HCT116 (cell line): Measurements from ENCODE around the gene PRCD.

Source experiments
- CEBPB ChIP-seq: IDR thresholded peaks from 2 replicates; pipeline ENCODE4 v1.6.1; 2012; ENCODE audit warnings: low read depth
- ELF1 ChIP-seq: IDR thresholded peaks from 2 replicates; pipeline ENCODE4 v1.6.1; 2012; ENCODE audit warnings: low read depth, borderline replicate concordance
- EZH2 ChIP-seq: fragments of 200-600 bp; sonication (generic); IDR thresholded peaks from 2 replicates; pipeline ENCODE4 v1.6.1; 2017; ENCODE audit warnings: antibody characterized with exemption, mixed run types
- EZH2phosphoT487 ChIP-seq: fragments of 200-600 bp; IDR thresholded peaks from 2 replicates; pipeline ENCODE4 v1.6.1; 2018; ENCODE audit warnings: antibody characterized with exemption, borderline replicate concordance
- JUND ChIP-seq: IDR thresholded peaks from 2 replicates; pipeline ENCODE4 v1.6.1; 2012
- POLR2A ChIP-seq: IDR thresholded peaks from 2 replicates; pipeline ENCODE4 v1.7.0; 2011; ENCODE audit warnings: borderline replicate concordance; ENCODE audit not compliant: insufficient read depth, insufficient read length; ENCODE audit errors: extremely low read depth
- POLR2AphosphoS5 ChIP-seq: IDR thresholded peaks from 2 replicates; pipeline ENCODE4 v1.6.1; 2011; ENCODE audit warnings: mild to moderate bottlenecking, low read depth, low read length, moderate library complexity
- RAD21 ChIP-seq: IDR thresholded peaks from 2 replicates; pipeline ENCODE4 v1.6.1; 2012; ENCODE audit warnings: low read depth, mild to moderate bottlenecking
- TF ChIP-seq, protein P1 (sequence below), 3 experiments: fragments of 200-600 bp in 1 of 3; sonication (generic) in 1 of 3; IDR thresholded peaks in 2 of 3; conservative IDR thresholded peaks in 1 of 3; 2 replicates each; pipeline ENCODE4 v1.5.1; 2012 to 2017; ENCODE audit warnings: low read depth in 2 of 3, low read length in 2 of 3, antibody characterized with exemption in 1 of 3, borderline replicate concordance in 1 of 3, control low read depth in 1 of 3, mild to moderate bottlenecking in 1 of 3, mixed read lengths in 1 of 3, mixed run types in 1 of 3, moderate library complexity in 1 of 3; ENCODE audit not compliant: insufficient read depth in 1 of 3
- TF ChIP-seq, protein P2 (sequence below): IDR thresholded peaks from 2 replicates; pipeline ENCODE4 v1.6.1; 2012; ENCODE audit warnings: low read depth
- TF ChIP-seq, protein P3 (sequence below): IDR thresholded peaks from 2 replicates; pipeline ENCODE4 v1.6.1; 2012

DNA sequence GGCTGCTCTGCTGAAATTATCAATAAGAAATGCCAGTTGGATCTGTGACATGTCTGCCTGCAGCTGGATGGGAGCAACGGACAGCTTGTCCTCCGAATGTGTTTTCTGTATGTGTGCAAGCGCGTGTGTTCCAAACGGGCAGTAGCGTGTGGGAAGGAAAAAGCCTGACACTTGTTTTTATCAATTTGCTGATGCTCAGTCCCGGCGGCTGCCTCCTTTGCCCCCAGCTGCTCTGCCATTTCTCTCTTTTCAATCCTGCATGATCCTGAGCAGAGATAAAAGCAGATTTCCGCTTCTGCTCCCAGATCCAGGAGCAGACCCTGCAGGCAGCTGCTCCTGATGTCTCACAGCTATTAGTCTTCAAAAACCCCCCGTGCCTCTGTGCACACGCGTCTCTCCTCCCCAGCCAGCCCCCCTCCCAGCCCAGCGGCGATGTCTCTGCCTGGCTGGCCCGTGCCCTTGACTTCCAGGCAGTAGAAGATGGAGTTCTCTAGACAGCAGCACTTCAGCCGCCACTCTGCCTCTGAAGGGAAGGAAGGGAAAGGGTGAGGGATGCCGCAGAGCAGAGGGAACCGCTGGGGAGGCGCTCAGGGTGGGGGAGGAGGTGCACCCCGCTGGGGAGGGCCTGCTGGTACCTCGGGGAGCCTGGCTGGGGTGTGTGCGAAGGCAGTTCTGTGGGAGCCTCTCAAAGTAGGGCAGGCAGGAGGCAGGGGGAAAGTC is 4.1 kb downstream of the PRCD start:
- TF ChIP-seq, protein P1, sequence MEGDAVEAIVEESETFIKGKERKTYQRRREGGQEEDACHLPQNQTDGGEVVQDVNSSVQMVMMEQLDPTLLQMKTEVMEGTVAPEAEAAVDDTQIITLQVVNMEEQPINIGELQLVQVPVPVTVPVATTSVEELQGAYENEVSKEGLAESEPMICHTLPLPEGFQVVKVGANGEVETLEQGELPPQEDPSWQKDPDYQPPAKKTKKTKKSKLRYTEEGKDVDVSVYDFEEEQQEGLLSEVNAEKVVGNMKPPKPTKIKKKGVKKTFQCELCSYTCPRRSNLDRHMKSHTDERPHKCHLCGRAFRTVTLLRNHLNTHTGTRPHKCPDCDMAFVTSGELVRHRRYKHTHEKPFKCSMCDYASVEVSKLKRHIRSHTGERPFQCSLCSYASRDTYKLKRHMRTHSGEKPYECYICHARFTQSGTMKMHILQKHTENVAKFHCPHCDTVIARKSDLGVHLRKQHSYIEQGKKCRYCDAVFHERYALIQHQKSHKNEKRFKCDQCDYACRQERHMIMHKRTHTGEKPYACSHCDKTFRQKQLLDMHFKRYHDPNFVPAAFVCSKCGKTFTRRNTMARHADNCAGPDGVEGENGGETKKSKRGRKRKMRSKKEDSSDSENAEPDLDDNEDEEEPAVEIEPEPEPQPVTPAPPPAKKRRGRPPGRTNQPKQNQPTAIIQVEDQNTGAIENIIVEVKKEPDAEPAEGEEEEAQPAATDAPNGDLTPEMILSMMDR (IDR thresholded peaks at IDR 0.05 in 2 of 3, conservative IDR thresholded peaks at IDR 0.05 in 1 of 3; ENCODE audit: borderline replicate concordance in 1 of 3, insufficient read depth in 1 of 3, low read depth in 2 of 3, low read length in 2 of 3), result no peak
- TF ChIP-seq EZH2 (no peak), POLR2A (no peak), EZH2phosphoT487 (no peak), JUND (no peak), RAD21 (no peak), POLR2AphosphoS5 (no peak), CEBPB (no peak), ELF1 (no peak)
- TF ChIP-seq, protein P2, sequence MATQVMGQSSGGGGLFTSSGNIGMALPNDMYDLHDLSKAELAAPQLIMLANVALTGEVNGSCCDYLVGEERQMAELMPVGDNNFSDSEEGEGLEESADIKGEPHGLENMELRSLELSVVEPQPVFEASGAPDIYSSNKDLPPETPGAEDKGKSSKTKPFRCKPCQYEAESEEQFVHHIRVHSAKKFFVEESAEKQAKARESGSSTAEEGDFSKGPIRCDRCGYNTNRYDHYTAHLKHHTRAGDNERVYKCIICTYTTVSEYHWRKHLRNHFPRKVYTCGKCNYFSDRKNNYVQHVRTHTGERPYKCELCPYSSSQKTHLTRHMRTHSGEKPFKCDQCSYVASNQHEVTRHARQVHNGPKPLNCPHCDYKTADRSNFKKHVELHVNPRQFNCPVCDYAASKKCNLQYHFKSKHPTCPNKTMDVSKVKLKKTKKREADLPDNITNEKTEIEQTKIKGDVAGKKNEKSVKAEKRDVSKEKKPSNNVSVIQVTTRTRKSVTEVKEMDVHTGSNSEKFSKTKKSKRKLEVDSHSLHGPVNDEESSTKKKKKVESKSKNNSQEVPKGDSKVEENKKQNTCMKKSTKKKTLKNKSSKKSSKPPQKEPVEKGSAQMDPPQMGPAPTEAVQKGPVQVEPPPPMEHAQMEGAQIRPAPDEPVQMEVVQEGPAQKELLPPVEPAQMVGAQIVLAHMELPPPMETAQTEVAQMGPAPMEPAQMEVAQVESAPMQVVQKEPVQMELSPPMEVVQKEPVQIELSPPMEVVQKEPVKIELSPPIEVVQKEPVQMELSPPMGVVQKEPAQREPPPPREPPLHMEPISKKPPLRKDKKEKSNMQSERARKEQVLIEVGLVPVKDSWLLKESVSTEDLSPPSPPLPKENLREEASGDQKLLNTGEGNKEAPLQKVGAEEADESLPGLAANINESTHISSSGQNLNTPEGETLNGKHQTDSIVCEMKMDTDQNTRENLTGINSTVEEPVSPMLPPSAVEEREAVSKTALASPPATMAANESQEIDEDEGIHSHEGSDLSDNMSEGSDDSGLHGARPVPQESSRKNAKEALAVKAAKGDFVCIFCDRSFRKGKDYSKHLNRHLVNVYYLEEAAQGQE, result no peak
- TF ChIP-seq, protein P3, sequence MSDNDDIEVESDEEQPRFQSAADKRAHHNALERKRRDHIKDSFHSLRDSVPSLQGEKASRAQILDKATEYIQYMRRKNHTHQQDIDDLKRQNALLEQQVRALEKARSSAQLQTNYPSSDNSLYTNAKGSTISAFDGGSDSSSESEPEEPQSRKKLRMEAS, result no peak
